Right lobe of liver (tissue), 6 donors: Measurements from ENCODE around the gene DIDO1. TPM values are rescaled to one million over a fixed set of nuclear protein-coding genes. Genes with fewer than 3 reads are reported as not detected.

Experiments
- ATAC-seq, 4 donors: fragments of 200-7000 bp; cut with Tn5 transposase; one replicate each; pipeline ENCODE4 v1.9.1; 2020; ENCODE audit warnings: mild to moderate bottlenecking in 4 of 4, moderate library complexity in 4 of 4
- DNase-seq, 3 donors: peaks; one replicate each; pipeline ENCODE4 v3.0.0-alpha.2; 2020
- H3K27ac ChIP-seq, 3 donors: fragments of 200-600 bp; one replicate each; pipeline ENCODE4 v1.8.0; 2022
- H3K27me3 ChIP-seq, 2 donors: fragments of 200-600 bp; one replicate each; pipeline ENCODE4 v1.8.0; 2022
- H3K36me3 ChIP-seq, 4 donors: fragments of 200-600 bp; sonication (generic) in 1 of 4; one replicate each; pipeline versions ENCODE4 v1.5.1 to v1.8.0; 2017 to 2022; ENCODE audit warnings: control low read depth in 1 of 4
- H3K4me1 ChIP-seq, 4 donors: fragments of 200-600 bp; sonication (generic) in 1 of 4; one replicate each; pipeline versions ENCODE4 v1.5.1 to v1.8.0; 2017 to 2022; ENCODE audit warnings: control low read depth in 1 of 4
- H3K4me3 ChIP-seq, 3 donors: fragments of 200-600 bp; one replicate each; pipeline ENCODE4 v1.8.0; 2022
- H3K9me3 ChIP-seq, 4 donors: fragments of 200-600 bp; sonication (generic) in 1 of 4; one replicate each; pipeline versions ENCODE4 v1.5.1 to v1.8.0; 2017 to 2022; ENCODE audit warnings: control low read depth in 1 of 4
- CTCF ChIP-seq, 4 donors: fragments of 200-600 bp in 3 of 4; fragments of 450-650 bp in 1 of 4; IDR thresholded peaks; one replicate each; pipeline versions ENCODE4 v1.5.1 to v1.8.0; 2016 to 2022; ENCODE audit warnings: antibody characterized with exemption in 4 of 4, mild to moderate bottlenecking in 2 of 4
- POLR2A ChIP-seq: fragments of 450-650 bp; IDR thresholded peaks from one replicate; pipeline ENCODE4 v1.6.1; 2017; ENCODE audit warnings: antibody characterized with exemption, mild to moderate bottlenecking
- WGBS: methylation state at CpG from one replicate; pipeline ENCODE4 v1.1.6; 2018; ENCODE audit warnings: low coverage, low lambda C conversion rate; ENCODE audit not compliant: insufficient coverage; ENCODE audit errors: missing lambda C conversion rate; 5-methylcytosine and 5-hydroxymethylcytosine counted together
- intact Hi-C, 2 donors: fragments of 100-400 bp; cut with DNase I; formaldehyde crosslinking; loops; one replicate each; pipeline versions ENCODE4 v1.11.2 to v1.14.1; 2022
- total RNA-seq, 6 experiments: library from RNA; depleted of rRNA in 2 of 6; stranded (reverse); fragments of >200 nt in 2 of 6; fragmentation: NEBNext Ultra II Directional in 3 of 6; extraction: Animal tissue kit (Norgen Biotek cat#: 25700) in 3 of 6; gene quantifications; one replicate each; pipeline versions ENCODE4 v1.1.0 to v1.2.4, GENCODE V29; 2016 to 2023
- donor health status: DM: no; HTN: yes; CAD: no.
- donor health status: DM: no; HTN: no; CAD: no.
- donor health status: DM: no; HTN: no; CAD: no.
- donor health status: DM: no; HTN: yes; CAD: no.
- donor health status: DM: no; HTN: yes; CAD: no.

DIDO1 gene
- total RNA-seq, 6 experiments from 2014 or later: 18.3 to 28.1 (median 21.1) TPM

GRCh38 chr20:62844182-62844581 lies 82.1 kb downstream of the DIDO1 start:
- intact Hi-C loops: no loop called here
- Histone ChIP-seq H3K4me1 (no peaks in the 10 kb centered on the region), H3K27me3 (no peaks in the 10 kb centered on the region), H3K36me3 (no peaks in the 10 kb centered on the region), H3K4me3 (no peak overlapping the region), H3K9me3 (no peaks in the 10 kb centered on the region), H3K27ac (no peak overlapping the region)
- DNase-seq: no peak
- TF ChIP-seq CTCF (IDR thresholded peaks at IDR 0.05) (no peak), POLR2A (no peak)
- WGBS: 90% methylated on average over 4 of the region's 7 CpGs
- ATAC-seq: no peak

GRCh38 chr20:62843656-62844055 lies 82.6 kb downstream of the DIDO1 start:
- WGBS: 95% methylated on average over 9 of the region's 10 CpGs
- DNase-seq: no peak
- Histone ChIP-seq H3K4me3 (no peak overlapping the region), H3K36me3 (no peaks in the 10 kb centered on the region), H3K9me3 (no peaks in the 10 kb centered on the region), H3K27ac (no peak overlapping the region), H3K27me3 (no peaks in the 10 kb centered on the region), H3K4me1 (peaks cover 0 to 2% (median 0%) of the 10 kb centered on the region in 4 donors)
- no peak for ATAC-seq
- intact Hi-C loops: no loop called here
- TF ChIP-seq CTCF (IDR thresholded peaks at IDR 0.05) (no peak), POLR2A (no peak)

- intact Hi-C loops: no loop called here
- TF ChIP-seq POLR2A (no peak), CTCF (IDR thresholded peaks at IDR 0.05) (no peak)
- no peaks in the 10 kb centered on the region for H3K9me3 ChIP-seq
- peaks cover 0 to 12% (median 0%) of the 10 kb centered on the region in 4 donors for H3K4me1 ChIP-seq
- H3K27ac ChIP-seq: no peak overlapping the region
- H3K36me3 ChIP-seq: no peaks in the 10 kb centered on the region
- H3K4me3 ChIP-seq: no peak overlapping the region
- ATAC-seq (no peak), DNase-seq (no peak)
- no peaks in the 10 kb centered on the region for H3K27me3 ChIP-seq
- 85% methylated on average over 16 of the region's 16 CpGs for WGBS
Observed at GRCh38 chr20:62841705-62842212, 84.5 kb downstream of the DIDO1 start.

GRCh38 chr20:62840244-62841197 lies 85.8 kb downstream of the DIDO1 start:
- Histone ChIP-seq H3K27ac (no peak overlapping the region), H3K4me1 (peaks cover 0 to 12% (median 0%) of the 10 kb centered on the region in 4 donors), H3K9me3 (no peaks in the 10 kb centered on the region), H3K27me3 (no peaks in the 10 kb centered on the region), H3K36me3 (no peaks in the 10 kb centered on the region), H3K4me3 (no peak overlapping the region)
- DNase-seq (no peak), ATAC-seq (no peak)
- no peak for TF ChIP-seq CTCF (IDR thresholded peaks at IDR 0.05)
- no peak for TF ChIP-seq POLR2A
- WGBS: 82% methylated on average over 21 of the region's 45 CpGs
- intact Hi-C loops: no loop called here
